ENCODE results near the gene FXYD4. TPM values are rescaled to one million over a fixed set of nuclear protein-coding genes. Genes with fewer than 3 reads are reported as not detected.
"Not testable (repeated sequence)": the region's sequence is repeated elsewhere in the genome, so short reads cannot be mapped to it uniquely, and the experiment has no call there.

Gene FXYD4
- total and polyA plus RNA-seq, 4 donors, result not detected

GRCh38 chr10:43393186-43393585, 21.8 kb downstream of the FXYD4 start:
- H3K4me1 ChIP-seq (ENCODE audit: control insufficient read depth in 1 of 2, insufficient read depth in 2 of 2, low read length in 2 of 2); H3K4me3 ChIP-seq (ENCODE audit: low read length in 2 of 2); H3K27ac ChIP-seq (ENCODE audit: low read depth in 1 of 2, low read length in 2 of 2); H3K27me3 ChIP-seq (ENCODE audit: control insufficient read depth in 1 of 2, insufficient read depth in 2 of 2, low read length in 1 of 2); H3K9me3 ChIP-seq (ENCODE audit: control insufficient read depth, low read length); intact Hi-C loops (cut with DNase I); ATAC-seq (ENCODE audit: low FRiP score): not testable (repeated sequence)
- WGBS, 2 donors, result 92 to 95% methylated on average over 11 of the region's 11 CpGs
- DNase-seq, result peak; percentile 9 to 28
- peaks cover 5 to 18% of the 10 kb centered on the region in 2 donors for H3K36me3 ChIP-seq (ENCODE audit: control insufficient read depth in 1 of 2, insufficient read depth in 2 of 2, low read length in 1 of 2)

GRCh38 chr10:43393606-43394360, 22.3 kb downstream of the FXYD4 start:
- WGBS, 2 donors, result 77 to 84% methylated on average over 3 of the region's 3 CpGs
- DNase-seq (peak in 1 of 2 donors; percentile 3), ATAC-seq (ENCODE audit: low FRiP score) (no peak)
- intact Hi-C loops (cut with DNase I), result no loop called here
- Histone ChIP-seq H3K4me3 (ENCODE audit: low read length in 2 of 2) (no peak overlapping the region), H3K27ac (ENCODE audit: low read depth in 1 of 2, low read length in 2 of 2) (no peak overlapping the region), H3K9me3 (ENCODE audit: control insufficient read depth, low read length) (no peaks in the 10 kb centered on the region), H3K36me3 (ENCODE audit: control insufficient read depth in 1 of 2, insufficient read depth in 2 of 2, low read length in 1 of 2) (peaks cover 5 to 16% of the 10 kb centered on the region in 2 donors), H3K27me3 (ENCODE audit: control insufficient read depth in 1 of 2, insufficient read depth in 2 of 2, low read length in 1 of 2) (no peaks in the 10 kb centered on the region), H3K4me1 (ENCODE audit: control insufficient read depth in 1 of 2, insufficient read depth in 2 of 2, low read length in 2 of 2) (no peaks in the 10 kb centered on the region)

GRCh38 chr10:43394868-43395267, 23.4 kb downstream of the FXYD4 start:
- intact Hi-C loops (cut with DNase I), result loop anchor here in 1 of 2 donors (5.0 kb wide), 1 partner anchor 42 kb away; the partner anchor contains the start of gene ZNF487
- no peaks in the 10 kb centered on the region for H3K9me3 ChIP-seq (ENCODE audit: control insufficient read depth, low read length)
- peaks cover 5 to 15% of the 10 kb centered on the region in 2 donors for H3K36me3 ChIP-seq (ENCODE audit: control insufficient read depth in 1 of 2, insufficient read depth in 2 of 2, low read length in 1 of 2)
- no peak overlapping the region for H3K27ac ChIP-seq (ENCODE audit: low read depth in 1 of 2, low read length in 2 of 2)
- no peaks in the 10 kb centered on the region for H3K27me3 ChIP-seq (ENCODE audit: control insufficient read depth in 1 of 2, insufficient read depth in 2 of 2, low read length in 1 of 2)
- WGBS, 2 donors, result 89% methylated on average over 6 of the region's 6 CpGs
- peak in 1 of 2 donors; percentile 44 for DNase-seq
- no peak overlapping the region for H3K4me3 ChIP-seq (ENCODE audit: low read length in 2 of 2)
- ATAC-seq (ENCODE audit: low FRiP score), result no peak
- no peaks in the 10 kb centered on the region for H3K4me1 ChIP-seq (ENCODE audit: control insufficient read depth in 1 of 2, insufficient read depth in 2 of 2, low read length in 2 of 2)

GRCh38 chr10:43395571-43396060, 24.2 kb downstream of the FXYD4 start:
- Histone ChIP-seq H3K9me3 (ENCODE audit: control insufficient read depth, low read length) (no peaks in the 10 kb centered on the region), H3K4me1 (ENCODE audit: control insufficient read depth in 1 of 2, insufficient read depth in 2 of 2, low read length in 2 of 2) (no peaks in the 10 kb centered on the region), H3K36me3 (ENCODE audit: control insufficient read depth in 1 of 2, insufficient read depth in 2 of 2, low read length in 1 of 2) (peaks cover 5 to 11% of the 10 kb centered on the region in 2 donors), H3K27ac (ENCODE audit: low read depth in 1 of 2, low read length in 2 of 2) (no peak overlapping the region), H3K4me3 (ENCODE audit: low read length in 2 of 2) (peak overlapping the region in 1 of 2 donors; percentile 78), H3K27me3 (ENCODE audit: control insufficient read depth in 1 of 2, insufficient read depth in 2 of 2, low read length in 1 of 2) (no peaks in the 10 kb centered on the region)
- DNase-seq (peak in 1 of 2 donors; percentile 52), ATAC-seq (ENCODE audit: low FRiP score) (no peak)
- intact Hi-C loops (cut with DNase I), result loop anchor here in 1 of 2 donors (5.0 kb wide), 1 partner anchor 42 kb away; the partner anchor contains the start of gene ZNF487
- 20 to 23% methylated on average over 18 of the region's 18 CpGs for WGBS, 2 donors

- whole genome bisulfite sequencing, 2 donors, result 1 to 2% methylated on average over 55 to 71 of the region's 71 CpGs
- H3K4me1 ChIP-seq (ENCODE audit: control insufficient read depth in 1 of 2, insufficient read depth in 2 of 2, low read length in 2 of 2), result no peaks in the 10 kb centered on the region
These were observed 24.9 kb downstream of the FXYD4 start for GRCh38 chr10:43396061-43396927.

GRCh38 chr10:43396928-43397624, 25.6 kb downstream of the FXYD4 start:
- H3K4me1 ChIP-seq (ENCODE audit: control insufficient read depth in 1 of 2, insufficient read depth in 2 of 2, low read length in 2 of 2), result no peaks in the 10 kb centered on the region
- WGBS, 2 donors, result 0 to 1% methylated on average over 44 to 70 of the region's 70 CpGs

More at GRCh38 chr10:43396061-43396927, 24.9 kb downstream of the FXYD4 start:
- H3K4me3 ChIP-seq (ENCODE audit: low read length in 2 of 2), result peak overlapping the region; percentile 78 to 90
- H3K9me3 ChIP-seq (ENCODE audit: control insufficient read depth, low read length), result no peaks in the 10 kb centered on the region
- peak; percentile 90 to 93 for DNase-seq
- H3K27me3 ChIP-seq (ENCODE audit: control insufficient read depth in 1 of 2, insufficient read depth in 2 of 2, low read length in 1 of 2), result no peaks in the 10 kb centered on the region
- intact Hi-C loops (cut with DNase I), result loop anchor here in 1 of 2 donors (5.0 kb wide), 1 partner anchor 41 kb away; the partner anchor contains the start of gene ZNF487
- peaks cover 5 to 11% of the 10 kb centered on the region in 2 donors for H3K36me3 ChIP-seq (ENCODE audit: control insufficient read depth in 1 of 2, insufficient read depth in 2 of 2, low read length in 1 of 2)
- peak; percentile 95 for ATAC-seq (ENCODE audit: low FRiP score)
- H3K27ac ChIP-seq (ENCODE audit: low read depth in 1 of 2, low read length in 2 of 2), result peak overlapping the region; percentile 34 to 97

GRCh38 chr10:43398939-43399319, 27.5 kb downstream of the FXYD4 start:
- Histone ChIP-seq H3K4me3 (ENCODE audit: low read length in 2 of 2) (no peak overlapping the region), H3K4me1 (ENCODE audit: control insufficient read depth in 1 of 2, insufficient read depth in 2 of 2, low read length in 2 of 2) (no peaks in the 10 kb centered on the region), H3K27me3 (ENCODE audit: control insufficient read depth in 1 of 2, insufficient read depth in 2 of 2, low read length in 1 of 2) (no peaks in the 10 kb centered on the region), H3K9me3 (ENCODE audit: control insufficient read depth, low read length) (no peaks in the 10 kb centered on the region), H3K27ac (ENCODE audit: low read depth in 1 of 2, low read length in 2 of 2) (no peak overlapping the region), H3K36me3 (ENCODE audit: control insufficient read depth in 1 of 2, insufficient read depth in 2 of 2, low read length in 1 of 2) (peaks cover 0 to 3% of the 10 kb centered on the region in 2 donors)
- intact Hi-C loops (cut with DNase I), result loop anchor here in 1 of 2 donors (5.0 kb wide), 1 partner anchor 38 kb away; the partner anchor contains the start of gene ZNF487
- DNase-seq (no peak), ATAC-seq (ENCODE audit: low FRiP score) (no peak)
- WGBS, 2 donors, result 65 to 72% methylated on average over 2 of the region's 2 CpGs

More at GRCh38 chr10:43396928-43397624, 25.6 kb downstream of the FXYD4 start:
- DNase-seq, result peak; percentile 93 to 94
- Histone ChIP-seq H3K9me3 (ENCODE audit: control insufficient read depth, low read length) (no peaks in the 10 kb centered on the region), H3K27me3 (ENCODE audit: control insufficient read depth in 1 of 2, insufficient read depth in 2 of 2, low read length in 1 of 2) (no peaks in the 10 kb centered on the region), H3K4me3 (ENCODE audit: low read length in 2 of 2) (peak overlapping the region; percentile 78 to 90), H3K36me3 (ENCODE audit: control insufficient read depth in 1 of 2, insufficient read depth in 2 of 2, low read length in 1 of 2) (peaks cover 2 to 11% of the 10 kb centered on the region in 2 donors), H3K27ac (ENCODE audit: low read depth in 1 of 2, low read length in 2 of 2) (peak overlapping the region; percentile 90 to 97)
- intact Hi-C loops (cut with DNase I), result loop anchor here in 1 of 2 donors (5.0 kb wide), 1 partner anchor 40 kb away; the partner anchor contains the start of gene ZNF487
- ATAC-seq (ENCODE audit: low FRiP score), result peak; percentile 92

Measured in aorta (tissue), 5 donors.